Stimulated activated CD4-positive, alpha-beta T cell treated with anti-CD3 and anti-CD28 coated beads, TNF-alpha, amount 100 ng/mL, for 24 hours (primary cell): ENCODE results near the gene SSRP1.

Experiments used
- DNase-seq, 3 experiments: peaks; one replicate each; pipeline ENCODE4 v3.0.0-alpha.2; 2020; ENCODE audit warnings: low read depth in 3 of 3

SSRP1 gene

DNA sequence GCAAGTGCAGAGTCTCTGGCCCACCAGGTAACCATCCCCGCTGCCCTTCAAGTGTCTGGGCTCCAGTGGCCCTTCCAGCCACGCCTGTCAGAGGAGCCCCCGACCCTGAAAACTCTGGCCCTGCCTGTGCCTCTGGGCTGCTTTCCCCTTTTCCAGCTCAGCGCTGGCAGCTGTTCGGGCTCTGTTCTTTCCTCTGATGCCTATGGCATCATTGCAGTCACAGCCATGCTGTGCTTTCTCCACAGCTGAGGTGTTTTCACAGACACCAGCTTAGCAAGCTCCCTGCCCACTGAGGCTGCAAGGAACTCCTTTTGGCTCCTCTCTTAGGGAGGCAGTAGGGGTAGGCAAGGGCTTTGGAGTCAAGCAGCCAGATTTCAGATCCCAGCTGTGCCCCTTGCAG lies 23.7 kb upstream of the SSRP1 start:
- DNase-seq, result no peak

DNA sequence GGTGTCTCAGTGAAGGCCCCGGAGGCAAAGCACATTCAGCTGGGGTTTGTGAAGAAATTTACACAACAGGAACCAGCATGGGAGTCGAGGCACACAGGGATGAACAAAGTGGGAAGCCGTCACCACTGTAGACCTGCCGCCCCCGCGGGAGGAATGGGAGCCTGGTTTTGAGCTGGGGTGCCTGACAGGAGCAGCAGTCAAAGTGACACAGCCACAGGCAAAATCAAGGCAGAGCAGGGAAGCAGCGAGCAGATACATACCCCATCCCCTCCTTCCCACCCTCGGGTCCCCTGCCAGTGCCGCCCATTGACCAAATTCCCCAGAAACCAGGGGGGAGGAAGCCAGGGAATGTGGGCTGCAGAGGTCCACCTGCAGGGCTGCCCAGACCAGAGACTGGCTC lies 23.3 kb upstream of the SSRP1 start:
- no peak for DNase-seq

DNA sequence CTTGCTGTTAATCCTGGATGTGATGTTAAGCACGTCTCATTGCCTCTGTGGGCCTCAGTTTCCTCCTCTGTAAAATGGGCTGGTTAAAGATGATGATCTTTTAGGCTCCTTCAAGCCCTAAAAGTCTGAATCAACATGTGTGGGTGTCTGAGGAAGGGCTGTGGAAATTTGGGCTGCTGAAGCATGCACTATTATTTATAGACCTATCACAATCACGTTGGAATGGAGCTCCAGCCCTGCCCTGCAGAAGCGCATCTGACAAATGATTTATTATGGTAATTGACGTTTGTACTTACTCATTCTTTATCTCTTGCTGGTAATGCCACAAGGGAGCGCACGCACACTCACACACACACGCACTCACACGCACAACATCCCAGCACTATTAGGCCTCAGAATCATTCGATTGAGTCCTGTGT lies 22.9 kb upstream of the SSRP1 start:
- no peak for DNase-seq

DNA sequence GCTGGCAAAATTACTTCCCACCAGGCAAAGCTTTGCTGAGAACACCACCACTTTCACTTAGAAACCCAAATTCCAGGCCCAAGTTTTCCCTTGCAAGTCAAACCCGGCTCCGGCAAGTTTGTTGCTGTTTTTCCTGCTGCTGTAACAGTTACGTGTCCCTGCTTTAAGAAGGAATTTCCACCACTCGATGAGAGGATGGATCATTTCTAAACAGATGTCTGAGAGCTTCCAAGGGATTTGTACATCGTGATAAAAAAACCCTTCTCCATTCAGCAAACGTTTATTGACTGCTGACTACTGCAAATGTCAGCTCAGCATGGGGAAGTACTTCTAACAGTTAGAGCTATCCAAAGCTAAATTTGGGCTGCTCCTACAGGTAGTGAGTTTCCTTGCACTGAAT lies 22.2 kb upstream of the SSRP1 start:
- no peak for DNase-seq

DNA sequence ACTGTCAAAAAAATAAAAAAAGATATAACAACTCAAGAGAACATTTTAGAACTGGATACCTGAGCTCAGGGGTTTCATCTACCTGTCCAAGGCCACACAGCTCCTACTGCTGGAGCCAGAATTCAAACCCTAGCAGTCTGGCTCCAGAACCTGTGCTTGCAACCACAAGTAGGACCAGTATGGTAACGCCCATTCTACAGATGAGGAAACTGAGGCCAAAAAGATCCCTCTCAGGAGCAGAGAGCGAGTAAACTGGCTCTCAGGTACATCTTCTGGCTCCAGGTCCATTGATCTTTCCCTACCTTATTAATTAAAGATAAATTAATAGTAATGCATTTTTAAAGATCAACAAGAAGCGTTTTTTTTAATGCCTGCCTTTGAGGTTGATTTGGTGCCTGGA lies 21.6 kb upstream of the SSRP1 start:
- DNase-seq, result no peak

DNA sequence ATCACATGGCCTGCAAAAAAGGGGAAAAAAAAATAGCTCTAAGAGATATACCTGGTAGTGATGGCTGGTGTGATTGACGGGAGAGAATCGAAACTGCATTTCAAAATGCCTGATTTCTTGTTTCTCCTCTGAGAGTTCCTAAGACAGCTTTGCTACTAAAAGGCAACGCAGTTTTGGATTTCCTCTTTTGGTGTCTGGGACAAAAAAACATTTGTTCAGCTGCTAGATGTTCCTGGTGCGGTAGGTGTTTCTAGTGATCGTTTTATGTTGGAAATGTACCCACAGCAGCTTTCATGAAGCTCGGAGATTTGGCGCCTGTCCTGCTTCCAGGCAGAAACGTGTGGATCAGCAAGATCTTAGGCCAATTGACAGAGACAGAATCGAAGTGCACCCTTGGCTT lies 20.6 kb upstream of the SSRP1 start:
- DNase-seq, result no peak

DNA sequence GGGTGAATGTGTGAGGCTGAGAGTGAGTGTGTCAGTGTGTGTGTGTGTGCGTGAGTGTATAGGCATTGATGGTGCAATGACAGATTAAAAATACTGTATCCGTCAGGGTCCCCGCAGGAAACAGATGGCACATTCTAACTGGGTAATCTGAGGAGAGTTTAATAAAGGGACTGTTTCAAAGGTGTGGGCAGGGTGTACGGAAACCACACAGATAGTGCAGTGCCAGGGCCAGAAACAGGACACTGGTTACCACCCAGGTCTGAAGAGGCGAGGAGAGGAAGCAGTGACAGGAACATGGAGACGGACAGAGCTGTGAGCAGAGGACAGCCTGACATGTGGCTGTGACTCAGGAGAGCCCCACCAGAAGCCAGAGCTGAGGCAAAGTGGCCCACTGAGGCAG lies 19.0 kb upstream of the SSRP1 start:
- no peak for DNase-seq

DNA sequence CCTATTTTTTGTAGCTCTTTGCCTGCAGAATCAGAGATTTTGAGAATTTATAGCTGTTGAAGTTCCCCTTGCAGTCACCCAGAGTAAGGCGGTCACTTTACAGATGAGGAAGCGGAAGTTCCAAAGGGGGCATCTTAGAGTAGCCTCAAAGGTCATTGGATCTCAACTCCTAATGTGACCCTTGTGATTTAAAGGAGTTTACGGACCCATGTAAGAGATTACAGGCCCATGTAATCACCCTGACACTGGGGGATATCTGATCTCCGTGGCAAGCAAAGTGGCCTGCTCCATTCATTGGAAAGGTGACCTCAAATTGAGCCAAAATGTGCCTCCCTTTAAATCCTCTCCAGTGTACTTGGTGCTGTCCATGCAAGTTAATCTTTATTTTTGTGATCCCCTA lies 18.2 kb upstream of the SSRP1 start:
- no peak for DNase-seq

DNA sequence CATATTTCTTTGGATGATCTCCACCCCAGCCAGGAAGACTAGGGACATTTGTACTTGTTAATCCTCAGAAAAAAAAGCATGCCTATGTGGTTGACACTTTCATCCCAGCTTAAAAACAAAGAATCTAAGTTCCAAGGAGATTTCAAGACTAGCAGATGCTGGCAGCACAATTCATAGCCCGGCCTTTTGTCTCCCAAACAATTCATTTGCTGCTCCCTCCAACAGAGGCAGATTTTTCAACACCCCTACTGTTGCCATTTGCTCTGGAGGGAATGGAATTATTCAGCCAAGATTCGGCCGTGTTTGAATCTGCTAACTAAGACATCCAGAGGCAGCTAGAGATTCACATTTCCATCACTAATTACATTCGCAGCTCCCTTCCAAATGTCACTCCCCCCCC lies 17.8 kb upstream of the SSRP1 start:
- no peak for DNase-seq

DNA sequence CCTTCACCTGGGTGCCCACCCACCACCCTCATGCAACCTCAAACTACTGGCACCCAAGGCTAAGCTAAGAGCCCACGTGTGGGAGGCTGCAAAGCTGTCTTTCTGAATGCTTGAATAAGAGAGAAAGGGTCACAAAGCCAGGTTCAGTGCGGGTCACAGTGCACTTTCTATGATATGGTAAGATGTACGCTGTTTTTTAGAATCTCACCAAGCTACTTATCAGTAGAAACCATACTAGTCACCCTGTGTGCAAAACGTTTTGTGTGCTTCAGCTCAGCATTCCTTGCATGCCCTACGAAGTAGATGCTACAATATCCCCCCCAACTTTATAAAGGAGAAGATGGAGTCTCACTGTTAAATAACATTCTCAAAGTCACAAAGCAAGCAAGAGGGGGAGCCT lies 17.3 kb upstream of the SSRP1 start:
- DNase-seq, result no peak

DNA sequence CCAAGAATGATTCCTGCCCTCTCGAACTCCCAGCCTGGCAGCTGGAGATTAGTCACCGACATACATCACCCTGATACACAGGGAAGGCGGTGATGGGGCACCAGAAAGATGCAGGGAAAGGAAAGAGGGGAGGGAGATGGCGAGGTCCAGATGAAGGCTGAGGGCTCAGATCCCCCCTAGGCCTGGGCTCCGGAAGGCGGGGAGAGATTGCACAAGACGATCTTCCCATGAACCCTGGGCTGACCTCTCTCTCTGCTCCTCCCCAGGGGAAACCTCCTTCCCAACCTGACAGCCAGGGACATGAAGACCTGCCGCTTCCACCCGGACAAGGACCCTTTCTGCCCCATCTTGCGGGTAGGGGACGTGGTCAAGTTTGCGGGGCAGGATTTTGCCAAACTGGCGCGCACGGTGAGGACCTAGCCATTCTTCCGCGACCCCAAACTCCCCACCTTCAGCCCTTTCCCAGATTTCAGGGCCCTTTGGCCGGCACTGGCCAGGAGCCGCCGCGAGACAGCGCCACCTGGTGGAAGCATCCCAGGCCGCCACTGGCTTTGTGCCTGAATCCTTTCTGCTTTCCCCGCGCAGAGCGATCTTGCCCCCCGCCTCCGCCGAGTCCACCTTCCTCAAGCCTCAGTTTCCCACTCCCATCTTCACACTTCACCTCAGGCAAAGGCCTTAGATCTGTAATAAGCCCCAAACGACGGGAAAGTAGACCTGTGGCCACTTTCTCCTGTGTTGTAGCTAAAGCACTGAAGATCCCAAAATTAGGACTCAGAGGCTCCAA lies 14.0 kb upstream of the SSRP1 start:
- DNase-seq, result peak; percentile 33 to 64 (median 33)

DNA sequence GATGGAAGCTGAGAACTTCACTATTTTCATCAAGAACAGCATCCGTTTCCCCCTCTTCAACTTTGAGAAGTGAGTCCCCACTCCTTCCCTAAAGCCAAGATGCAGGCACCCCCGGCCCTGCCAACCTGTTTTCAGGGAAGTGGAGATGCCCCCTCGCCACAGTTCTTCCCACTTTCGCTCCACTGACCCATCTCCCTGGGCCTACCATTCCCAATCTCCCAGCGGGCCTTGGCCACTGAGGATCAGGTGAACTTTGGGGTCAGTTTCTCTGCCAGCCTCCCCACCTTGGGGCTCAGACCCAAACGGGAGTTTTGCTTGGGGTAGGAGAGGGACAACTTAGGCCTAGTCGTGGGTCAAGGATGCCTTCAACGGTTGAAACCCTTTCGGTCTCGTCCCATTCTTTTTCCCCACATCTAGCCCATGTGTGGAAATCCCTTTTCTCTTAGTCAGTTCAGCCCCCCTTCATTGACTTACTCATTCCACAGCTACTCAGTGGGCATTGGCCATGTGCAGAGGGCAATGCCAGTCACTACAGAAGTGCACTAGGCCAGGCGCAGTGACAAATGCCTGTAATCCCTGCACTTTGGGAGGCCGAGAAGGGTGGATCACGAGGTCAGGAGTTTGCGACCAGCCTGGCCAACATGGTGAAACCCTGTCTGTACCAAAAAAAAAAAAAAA lies 13.1 kb upstream of the SSRP1 start:
- no peak for DNase-seq

DNA sequence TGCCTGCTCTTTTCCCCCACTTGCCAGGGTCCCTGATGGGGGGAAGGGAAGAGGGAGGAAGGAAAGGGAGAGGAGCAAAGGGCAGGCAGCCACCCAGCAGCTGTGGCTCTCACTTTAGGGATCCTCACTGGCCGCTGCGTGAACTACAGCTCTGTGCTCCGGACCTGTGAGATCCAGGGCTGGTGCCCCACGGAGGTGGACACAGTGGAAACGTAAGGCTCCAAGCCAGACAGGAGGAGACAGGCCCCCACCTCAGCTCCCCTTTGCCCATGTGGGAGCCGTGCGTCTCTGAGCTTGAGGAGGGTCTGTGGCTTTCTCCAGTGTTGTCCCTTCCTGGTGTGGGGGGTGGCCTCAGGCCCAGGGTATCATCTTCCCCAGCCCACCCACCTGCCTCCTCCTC lies 12.4 kb upstream of the SSRP1 start:
- no peak for DNase-seq

DNA sequence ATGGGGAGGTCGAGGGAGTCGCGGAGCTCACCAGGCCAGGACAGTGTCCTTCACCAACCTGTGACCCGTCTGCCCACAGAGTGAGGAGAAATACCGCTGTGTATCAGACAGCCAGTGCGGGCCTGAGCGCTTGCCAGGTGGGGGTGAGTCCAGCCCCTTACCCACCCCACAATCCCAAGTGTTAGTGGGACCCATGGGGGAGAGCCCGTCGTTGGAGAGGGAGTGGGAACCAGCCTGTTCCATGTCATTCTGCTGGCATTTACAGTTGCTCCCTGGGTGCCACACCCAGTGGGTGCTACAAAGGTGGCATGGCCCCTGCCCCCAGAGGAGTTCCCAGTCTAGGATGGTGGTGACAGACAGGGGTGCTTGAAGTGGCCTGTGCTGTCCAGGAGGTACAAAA lies 11.6 kb upstream of the SSRP1 start:
- DNase-seq, result no peak

DNA sequence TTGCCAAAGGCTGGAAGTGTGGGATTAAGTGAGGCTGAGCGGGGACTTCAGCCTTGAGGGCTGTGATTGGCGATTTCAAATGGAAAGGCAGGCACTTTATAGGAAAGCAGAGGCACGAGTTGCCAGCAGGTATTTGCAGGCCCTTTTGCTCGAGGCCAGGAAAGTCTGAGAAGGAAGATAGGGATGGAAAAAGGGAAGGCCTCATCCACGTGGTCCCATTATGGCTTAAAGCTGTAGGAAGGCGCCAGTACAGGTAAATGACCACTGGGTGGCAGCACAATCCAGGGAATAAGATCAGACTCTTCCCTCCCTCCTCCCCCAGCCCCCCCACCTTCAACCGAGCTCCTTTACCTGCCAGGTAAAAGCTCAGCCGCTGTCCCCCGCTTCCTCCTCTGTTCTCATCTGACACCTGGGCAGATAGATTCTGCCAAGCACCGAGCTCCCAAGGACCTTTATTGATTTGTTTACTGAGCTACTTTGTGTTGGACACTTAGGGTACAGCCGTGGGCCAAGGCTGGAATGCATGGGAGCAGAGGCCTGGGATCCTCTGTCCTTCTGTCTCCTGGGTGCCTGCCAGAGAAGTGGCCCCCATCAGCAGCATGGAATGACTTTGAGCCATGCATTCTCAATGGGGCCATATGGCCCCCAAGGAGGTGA lies 10.0 kb upstream of the SSRP1 start:
- DNase-seq, result peak; percentile 45 to 67 (median 67)

DNA sequence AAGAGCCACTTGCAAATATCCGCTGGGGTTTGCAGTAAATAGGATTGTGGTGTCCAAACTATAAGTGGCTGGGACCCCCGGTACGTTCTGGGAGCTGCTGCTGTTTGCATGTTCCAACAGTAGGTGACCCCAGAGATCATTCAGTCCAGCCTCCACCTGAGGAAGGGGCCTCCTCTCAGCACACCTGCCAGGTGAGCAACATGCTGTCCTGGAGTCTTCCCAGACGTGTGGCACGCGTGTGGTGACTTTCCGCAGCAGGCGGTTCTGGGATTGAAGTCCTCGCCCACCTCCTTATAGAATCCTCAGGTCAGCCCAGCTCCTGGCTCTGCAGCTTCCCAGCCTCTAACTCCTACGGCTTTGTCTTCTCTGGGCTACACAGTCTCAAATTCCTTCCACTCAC lies 9.1 kb upstream of the SSRP1 start:
- DNase-seq, result no peak

DNA sequence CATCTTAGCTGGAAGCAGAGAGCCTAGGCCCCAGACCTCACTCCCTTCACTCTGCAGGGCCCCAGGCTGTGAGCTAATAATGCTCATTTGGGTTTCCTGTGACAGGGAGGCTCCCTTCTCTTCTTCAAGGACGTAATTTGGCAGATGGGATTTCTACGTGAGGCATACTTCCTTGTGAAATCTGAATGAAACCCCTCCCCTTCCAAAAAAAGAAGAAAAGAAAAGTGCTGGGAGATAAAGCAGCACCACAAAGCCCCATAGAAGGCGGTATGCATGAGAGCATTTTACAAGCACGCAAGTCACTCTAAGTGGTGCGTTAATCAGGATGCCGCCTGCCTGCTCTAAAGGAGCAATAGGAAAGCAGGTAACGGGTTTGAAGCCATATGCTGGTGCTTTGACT lies 8.1 kb upstream of the SSRP1 start:
- no peak for DNase-seq

DNA sequence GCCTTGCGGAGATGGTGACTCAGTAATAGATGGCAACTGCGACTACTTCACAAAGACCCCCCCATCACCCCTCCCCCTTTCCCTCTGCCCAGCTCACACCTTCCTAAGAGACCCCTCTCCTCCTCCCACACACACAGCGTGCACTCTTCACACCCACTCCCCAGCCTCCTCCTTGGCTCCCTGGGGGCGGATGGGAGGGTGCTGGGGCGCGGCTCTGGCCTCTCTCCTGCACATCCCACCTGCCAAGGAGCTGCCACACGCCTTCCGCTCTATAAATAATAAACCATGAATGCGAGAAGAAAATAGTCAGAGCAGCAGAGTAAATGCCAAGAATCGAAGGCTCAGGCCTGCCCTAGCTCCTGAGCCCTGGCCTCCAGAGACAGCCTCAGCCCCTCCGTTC lies 7.0 kb upstream of the SSRP1 start:
- DNase-seq, result no peak

DNA sequence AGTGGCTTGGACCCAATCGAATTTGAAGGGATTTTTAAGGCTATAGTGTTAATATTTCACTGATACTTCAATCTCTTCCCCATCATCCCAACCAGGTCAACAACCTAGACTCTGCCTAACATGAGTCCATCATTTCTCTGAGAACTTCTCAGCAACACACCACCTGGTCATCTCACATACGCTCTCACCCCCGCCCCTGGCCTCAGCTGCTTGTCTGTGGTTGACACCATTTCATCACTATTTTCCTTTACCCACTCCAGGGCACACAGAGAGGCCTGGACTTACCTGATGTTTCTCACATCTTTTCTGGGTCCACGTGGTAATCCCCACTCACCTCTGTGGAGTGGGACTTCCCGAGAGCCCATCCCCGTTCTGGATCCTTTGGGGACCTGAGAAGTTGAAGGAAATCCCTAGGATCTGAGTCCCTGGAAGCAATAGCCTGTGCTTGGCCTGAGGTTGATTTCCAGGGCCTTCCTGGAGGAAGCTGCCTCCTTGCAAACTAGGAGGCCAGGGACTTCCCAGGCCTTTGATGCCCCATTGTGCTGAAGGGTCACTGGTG lies 5.6 kb upstream of the SSRP1 start:
- no peak for DNase-seq

DNA sequence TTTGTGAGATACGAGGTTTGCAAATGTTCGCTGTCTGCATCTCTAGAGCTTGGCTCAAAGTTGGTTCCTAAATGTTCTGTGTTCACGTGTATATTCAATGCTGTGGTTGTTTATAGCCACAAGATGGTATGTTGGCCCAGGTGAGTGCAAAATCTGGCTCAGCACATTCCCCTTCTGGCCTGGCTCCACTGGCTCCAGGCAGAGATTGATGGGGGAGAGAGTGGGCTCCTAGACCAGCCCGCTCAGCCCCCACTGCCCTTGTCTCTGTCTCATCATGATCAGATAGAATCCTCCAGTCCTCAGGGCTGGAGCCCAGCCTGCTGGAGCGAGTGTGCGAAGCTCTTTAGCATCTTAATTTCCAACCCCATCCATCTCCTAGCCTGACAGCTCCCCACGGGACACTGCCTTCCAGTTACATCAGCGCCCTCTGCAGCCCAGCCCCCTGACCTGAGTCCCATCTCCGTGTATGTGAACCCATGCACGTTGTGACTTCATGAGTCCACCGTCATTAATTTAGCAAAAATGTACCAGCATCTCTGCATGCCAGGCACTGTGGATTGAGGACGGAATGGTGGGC lies 4.4 kb upstream of the SSRP1 start:
- no peak for DNase-seq

DNA sequence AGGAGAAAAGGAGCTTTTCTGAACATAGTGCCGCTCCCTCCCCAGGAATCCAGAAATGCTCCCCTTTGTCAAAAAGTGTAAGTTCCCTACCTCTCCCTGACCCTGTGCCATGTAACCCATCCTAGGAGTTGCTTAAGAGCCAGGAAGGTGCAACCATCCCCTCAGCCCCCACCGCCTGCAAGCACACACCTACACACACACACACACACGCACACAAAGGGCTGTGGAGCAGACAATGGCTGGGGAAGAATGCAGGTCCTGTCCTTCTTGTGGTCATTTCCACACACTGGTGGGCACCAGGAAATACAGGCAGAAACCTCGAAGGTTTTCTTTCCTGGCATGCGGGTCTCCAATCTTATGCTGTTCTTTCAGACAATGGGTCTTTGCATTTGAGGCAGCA lies 3.6 kb upstream of the SSRP1 start:
- no peak for DNase-seq

DNA sequence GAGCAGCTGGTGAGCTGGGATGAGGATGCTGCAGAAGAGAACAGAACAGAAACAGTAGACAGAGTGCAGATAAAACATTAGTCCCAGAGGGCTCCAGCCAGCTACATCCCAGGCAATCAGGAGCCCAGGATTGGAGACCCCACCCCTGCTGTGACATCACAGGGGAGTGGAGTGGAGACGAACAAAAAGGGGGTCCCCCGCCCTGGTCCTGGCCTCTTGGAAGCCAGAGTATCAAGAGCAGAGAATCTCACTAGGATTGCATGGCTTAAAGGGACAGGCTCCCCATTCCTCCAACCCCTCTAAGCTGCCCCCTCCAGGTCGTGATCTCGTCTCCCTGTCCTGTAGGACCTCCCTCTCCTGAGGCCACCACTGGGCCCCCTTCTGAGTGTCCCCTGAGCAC lies 2.5 kb upstream of the SSRP1 start, which contains the start of gene P2RX3:
P2RX3 (plus strand) TSS at position 211 of the 400 bp plus-strand sequence. CDS start 199 bp downstream, outside the sequence.
- DNase-seq, result no peak
